T-helper 2 cell treated with Interferon-gamma antibody and Interleukin-4, amounts not matched to agents 5 μg/mL and 100 μg/mL, for 36 hours (primary cell): Measurements from ENCODE around the gene TPRG1L.

Experiments
- DNase-seq: peaks from one replicate; pipeline ENCODE4 v3.0.0; 2021; ENCODE audit warnings: low spot score
- H3K27ac Mint-ChIP-seq: one replicate; pipeline ENCODE4 v1.8.0; 2021; ENCODE audit warnings: mild to moderate bottlenecking, mixed read lengths
- H3K27me3 Mint-ChIP-seq: one replicate; pipeline ENCODE4 v1.8.0; 2021; ENCODE audit warnings: low read depth, mixed read lengths
- H3K36me3 Mint-ChIP-seq: one replicate; pipeline ENCODE4 v1.8.0; 2021; ENCODE audit warnings: low read depth, mixed read lengths
- H3K4me1 Mint-ChIP-seq: one replicate; pipeline ENCODE4 v1.8.0; 2021; ENCODE audit warnings: low read depth, mixed read lengths
- H3K4me3 Mint-ChIP-seq: one replicate; pipeline ENCODE4 v1.8.0; 2022; ENCODE audit warnings: mild to moderate bottlenecking, moderate library complexity, mixed read lengths
- H3K9me3 Mint-ChIP-seq: one replicate; pipeline ENCODE4 v1.8.0; 2021; ENCODE audit warnings: mixed read lengths

The TPRG1L gene

DNA sequence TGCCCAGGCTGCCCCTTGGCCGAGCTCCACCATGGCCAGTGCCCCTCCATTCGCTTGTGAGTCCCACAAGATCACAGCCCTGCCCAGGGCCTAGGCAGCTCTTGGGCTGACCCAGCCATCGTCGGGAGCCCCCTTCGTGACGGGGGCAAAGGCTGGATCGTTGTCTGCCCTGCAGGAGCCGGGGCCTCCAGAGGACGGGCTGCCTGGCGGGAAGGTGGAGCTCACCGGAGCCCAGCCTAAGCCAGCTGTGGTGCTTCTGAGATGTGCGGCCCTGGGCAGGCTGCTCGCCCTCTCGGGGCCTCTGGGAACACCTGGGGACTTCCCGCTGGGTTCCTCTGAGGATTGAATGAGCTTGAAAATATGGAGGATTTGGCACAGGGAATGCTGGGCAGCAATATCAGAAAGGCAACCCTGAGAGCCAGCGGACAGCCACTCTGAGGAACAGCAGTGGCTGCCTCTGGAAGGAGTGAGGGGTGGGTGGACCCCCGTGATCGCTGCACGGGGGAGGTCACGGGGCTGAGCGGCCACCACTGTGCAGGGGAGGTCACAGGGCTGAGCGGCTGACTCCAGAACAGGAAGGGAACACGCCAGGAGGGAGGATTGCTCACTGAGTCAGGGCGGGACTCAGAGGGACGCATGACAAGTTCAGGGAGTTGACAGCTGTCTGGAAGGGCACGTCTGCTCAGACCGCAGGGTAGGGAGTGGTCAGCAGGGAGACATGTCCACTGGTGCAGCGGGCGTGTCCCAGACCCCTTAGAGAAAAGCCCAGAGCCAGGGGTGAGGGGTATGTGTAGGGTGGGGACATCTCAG is 46.8 kb downstream of the TPRG1L start:
- H3K4me1 Mint-ChIP-seq, result no peaks in the 10 kb centered on the region
- H3K27me3 Mint-ChIP-seq, result peaks cover 2% of the 10 kb centered on the region
- H3K27ac Mint-ChIP-seq, result no peak overlapping the region

DNA sequence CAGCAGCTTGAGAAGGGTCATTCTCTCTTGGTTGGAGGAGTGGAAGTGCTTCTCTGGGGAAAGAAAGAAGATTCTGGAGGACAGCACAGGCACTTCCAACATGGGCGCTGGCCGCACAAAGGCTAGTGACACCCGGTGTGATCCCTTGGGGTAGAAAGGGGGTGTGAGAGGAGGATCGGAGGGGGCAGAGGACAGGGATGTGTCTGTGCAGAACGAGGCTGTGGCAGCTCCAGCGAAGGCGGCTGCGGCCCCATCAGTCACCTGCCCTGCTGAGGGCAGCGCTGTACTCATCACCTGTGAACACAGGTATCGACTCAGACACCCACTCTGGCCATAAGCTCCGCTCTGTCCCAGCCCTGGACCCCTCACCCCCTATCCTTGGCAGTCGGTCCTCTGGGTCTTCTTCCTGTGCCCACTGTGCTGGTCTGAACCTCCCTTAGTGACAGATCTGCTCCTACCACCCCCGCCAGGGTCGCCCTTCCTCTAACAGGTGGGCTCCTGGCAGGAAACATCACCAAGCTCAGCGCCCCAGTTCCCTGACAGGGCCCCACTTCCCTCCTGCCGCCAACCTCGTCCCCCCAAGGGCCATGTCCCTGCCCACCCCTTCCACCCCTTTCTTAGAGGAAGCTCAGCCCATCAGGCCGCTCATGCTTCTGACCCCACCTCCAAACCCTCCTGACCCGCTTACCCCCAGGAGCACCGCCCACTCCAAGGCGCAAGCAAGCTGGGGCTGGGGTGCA is 47.6 kb downstream of the TPRG1L start:
- Mint-ChIP-seq H3K4me3 (no peak overlapping the region), H3K36me3 (no peaks in the 10 kb centered on the region), H3K4me1 (peaks cover 2% of the 10 kb centered on the region), H3K27ac (no peak overlapping the region), H3K9me3 (no peaks in the 10 kb centered on the region), H3K27me3 (no peaks in the 10 kb centered on the region)
- no peak for DNase-seq

More for the DNA sequence above, 46.8 kb downstream of the TPRG1L start:
- Mint-ChIP-seq H3K9me3 (no peaks in the 10 kb centered on the region), H3K36me3 (no peaks in the 10 kb centered on the region), H3K4me3 (no peak overlapping the region)
- no peak for DNase-seq

DNA sequence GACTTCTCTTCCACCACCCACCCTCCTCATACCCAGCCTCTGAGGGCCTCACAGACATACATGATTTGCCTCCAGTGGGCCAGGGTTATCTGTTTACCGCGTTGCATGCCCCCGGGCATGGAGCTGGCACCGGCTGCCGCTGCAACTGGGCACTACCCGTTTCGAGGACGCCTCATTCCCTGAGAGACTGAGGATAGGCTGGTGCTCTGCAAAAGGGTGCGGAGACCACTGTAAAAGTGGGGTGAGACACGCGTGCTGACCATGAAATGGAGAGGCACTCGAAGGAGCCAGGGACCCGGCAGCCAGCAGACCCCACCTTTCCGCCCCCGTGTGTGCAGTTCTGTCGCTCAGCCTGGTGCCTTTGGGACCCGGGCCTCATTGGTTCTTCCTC is 48.2 kb downstream of the TPRG1L start:
- no peak for DNase-seq
- Mint-ChIP-seq H3K4me3 (no peak overlapping the region), H3K4me1 (peaks cover 2% of the 10 kb centered on the region), H3K9me3 (no peaks in the 10 kb centered on the region), H3K36me3 (no peaks in the 10 kb centered on the region), H3K27me3 (no peaks in the 10 kb centered on the region), H3K27ac (no peak overlapping the region)

DNA sequence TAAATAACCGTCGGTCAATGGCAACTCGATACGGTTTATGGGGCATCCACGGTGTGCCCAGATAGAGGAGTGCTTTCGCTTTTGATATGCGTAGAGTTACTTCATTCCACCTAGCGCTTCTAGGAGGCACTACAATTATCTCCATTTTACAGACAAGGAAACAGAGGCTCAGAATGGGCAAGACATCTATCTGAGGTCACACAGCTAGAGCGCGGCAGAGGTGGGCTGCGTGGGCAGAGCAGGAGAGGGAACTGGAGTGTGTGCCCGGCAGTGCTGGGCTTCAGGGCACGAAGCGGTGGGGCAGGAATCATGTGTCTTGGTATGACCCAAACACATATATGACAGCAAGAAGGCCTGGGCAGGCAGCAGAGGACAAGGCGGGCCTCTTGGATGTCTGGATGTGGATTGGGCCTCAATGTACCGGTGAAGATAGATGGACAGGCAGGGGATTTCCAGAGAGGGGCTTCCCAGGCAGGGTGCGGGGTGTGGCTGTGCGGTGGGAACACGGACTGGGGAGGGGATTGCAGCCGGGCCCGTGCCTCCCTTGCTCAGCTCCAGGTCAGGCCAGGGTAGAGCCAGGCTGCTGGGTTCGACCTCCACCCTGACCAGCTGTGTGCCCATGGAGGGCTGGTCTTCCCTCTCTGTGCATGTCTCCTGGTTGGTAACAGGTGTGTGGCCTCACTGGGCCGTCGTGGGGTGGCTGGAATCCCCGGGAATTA is 48.7 kb downstream of the TPRG1L start:
- no peak overlapping the region for H3K27ac Mint-ChIP-seq
- H3K4me1 Mint-ChIP-seq, result peaks cover 2% of the 10 kb centered on the region
- no peak overlapping the region for H3K4me3 Mint-ChIP-seq

DNA sequence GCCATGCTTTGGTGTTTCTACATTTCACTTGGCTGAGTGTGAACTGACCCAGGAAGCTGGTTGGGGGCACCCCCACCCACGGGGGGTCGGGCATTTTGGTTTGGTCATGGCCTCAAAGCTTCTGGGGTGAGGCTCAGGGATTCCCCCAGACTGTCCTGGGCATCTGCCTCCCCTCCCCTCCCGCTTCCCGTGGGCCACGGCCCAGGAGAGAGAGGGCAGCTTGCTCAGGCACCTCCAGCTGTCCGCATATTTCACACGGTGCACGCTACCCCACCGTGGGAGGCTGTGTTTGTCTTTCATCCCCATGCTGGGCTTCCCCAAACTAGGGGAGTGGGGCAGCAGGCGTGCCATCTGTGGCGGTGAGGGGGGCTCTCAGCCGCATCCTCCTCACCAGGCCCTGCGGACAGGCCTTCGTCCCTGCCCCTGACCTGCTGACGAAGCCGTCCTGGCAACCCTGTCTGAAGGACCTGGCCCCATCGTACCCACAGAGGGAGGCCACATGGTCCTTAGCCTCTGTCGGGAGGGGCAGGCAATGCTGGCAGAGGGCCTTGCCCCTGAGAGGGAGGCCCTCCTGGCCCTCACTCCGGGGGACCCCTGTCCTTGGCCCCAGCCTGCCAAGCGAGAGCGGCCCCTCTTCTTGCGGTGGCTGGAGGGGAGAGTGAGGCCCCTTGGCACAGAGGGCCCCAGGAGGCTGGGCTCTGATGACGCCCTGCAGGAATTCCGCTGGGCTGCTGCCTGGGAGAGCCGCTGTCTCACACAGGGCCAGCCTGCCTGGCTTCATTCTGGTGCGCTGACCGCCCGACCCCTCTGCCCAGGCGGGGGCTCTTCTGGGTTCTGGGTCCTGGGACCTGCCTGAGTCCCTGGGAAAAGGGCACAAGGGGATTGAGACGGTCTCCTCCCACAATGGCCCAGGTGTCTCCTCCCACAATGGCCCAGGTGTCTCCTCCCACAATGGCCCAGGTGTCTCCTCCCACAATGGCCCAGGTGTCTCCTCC is 49.6 kb downstream of the TPRG1L start:
- no peaks in the 10 kb centered on the region for H3K9me3 Mint-ChIP-seq
- DNase-seq, result no peak
- H3K36me3 Mint-ChIP-seq, result no peaks in the 10 kb centered on the region
- H3K4me1 Mint-ChIP-seq, result peaks cover 2% of the 10 kb centered on the region
- H3K4me3 Mint-ChIP-seq, result no peak overlapping the region
- H3K27ac Mint-ChIP-seq, result no peak overlapping the region
- no peaks in the 10 kb centered on the region for H3K27me3 Mint-ChIP-seq

More for the DNA sequence above, 48.7 kb downstream of the TPRG1L start:
- no peaks in the 10 kb centered on the region for H3K36me3 Mint-ChIP-seq
- no peak for DNase-seq
- H3K9me3 Mint-ChIP-seq, result no peaks in the 10 kb centered on the region
- H3K27me3 Mint-ChIP-seq, result no peaks in the 10 kb centered on the region

DNA sequence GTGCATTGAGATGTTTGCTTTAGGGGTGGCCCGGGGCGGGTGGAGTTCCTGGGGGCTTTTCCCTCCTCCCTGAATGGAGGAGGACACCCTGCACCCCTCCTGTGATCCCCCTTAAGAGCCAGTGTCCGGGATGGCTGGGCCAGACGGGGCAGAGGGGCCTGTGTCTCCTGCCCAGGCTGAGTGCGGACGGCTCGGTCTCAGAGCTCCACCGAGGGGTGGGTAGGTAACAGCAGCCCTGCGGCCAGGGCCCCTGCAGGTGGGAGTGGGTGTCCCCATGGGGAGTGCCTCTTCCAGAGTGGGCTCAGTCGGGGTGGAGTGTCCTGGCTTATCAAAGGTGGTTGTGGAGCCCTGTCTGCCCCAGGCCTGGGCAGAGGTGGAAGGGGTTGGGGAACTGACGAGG is 50.6 kb downstream of the TPRG1L start:
- H3K4me1 Mint-ChIP-seq, result peaks cover 2% of the 10 kb centered on the region
- H3K36me3 Mint-ChIP-seq, result no peaks in the 10 kb centered on the region
- no peak overlapping the region for H3K27ac Mint-ChIP-seq
- no peaks in the 10 kb centered on the region for H3K9me3 Mint-ChIP-seq
- DNase-seq, result no peak
- no peaks in the 10 kb centered on the region for H3K27me3 Mint-ChIP-seq
- H3K4me3 Mint-ChIP-seq, result no peak overlapping the region

DNA sequence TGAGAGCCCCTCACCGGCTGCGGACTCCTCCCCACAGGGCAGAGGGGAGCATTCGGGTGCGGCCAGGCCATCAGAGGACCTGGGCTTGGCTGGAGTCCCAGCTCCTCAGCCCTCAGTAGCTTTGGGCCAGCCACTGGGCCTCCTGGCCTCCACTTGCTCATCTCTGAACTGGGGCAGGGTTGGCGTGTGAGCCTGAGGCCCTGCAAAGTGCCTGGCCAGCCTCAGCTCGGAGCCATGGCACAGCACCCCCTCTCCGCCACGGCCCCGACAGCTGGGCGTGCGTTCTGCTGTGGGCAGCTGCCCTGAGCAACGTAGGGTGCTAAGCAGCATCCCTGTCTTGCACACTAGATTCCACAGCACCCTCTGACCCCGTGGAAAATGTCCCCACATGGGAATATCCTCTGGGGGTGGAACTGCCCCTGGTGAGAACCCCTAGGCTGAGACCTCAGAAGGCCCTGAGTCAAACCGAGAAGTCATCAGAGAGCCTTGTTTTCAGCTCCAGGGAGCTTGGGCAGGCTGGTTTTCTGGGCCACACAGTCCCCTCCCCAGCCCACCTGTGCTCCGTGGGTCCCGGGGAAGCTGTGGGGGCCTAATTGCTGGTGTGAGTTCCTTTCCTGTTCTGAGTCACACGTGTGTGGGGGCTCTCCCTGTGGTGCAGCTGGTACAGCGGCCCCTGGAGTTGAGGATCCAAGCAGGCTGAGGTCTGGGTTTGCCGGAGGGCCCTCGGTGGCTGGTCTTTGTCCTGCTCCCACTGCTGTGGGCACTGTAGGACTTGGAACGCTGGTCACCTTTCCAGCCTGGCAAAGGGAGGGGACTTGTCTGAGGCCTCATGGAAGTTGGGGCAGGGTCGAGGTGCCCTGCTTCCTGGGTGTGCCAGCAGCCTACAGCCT is 52.0 kb downstream of the TPRG1L start:
- H3K4me3 Mint-ChIP-seq, result no peak overlapping the region
- peaks cover 2% of the 10 kb centered on the region for H3K4me1 Mint-ChIP-seq
- no peak overlapping the region for H3K27ac Mint-ChIP-seq
- no peaks in the 10 kb centered on the region for H3K36me3 Mint-ChIP-seq
- DNase-seq, result no peak
- H3K9me3 Mint-ChIP-seq, result no peaks in the 10 kb centered on the region
- H3K27me3 Mint-ChIP-seq, result no peaks in the 10 kb centered on the region

DNA sequence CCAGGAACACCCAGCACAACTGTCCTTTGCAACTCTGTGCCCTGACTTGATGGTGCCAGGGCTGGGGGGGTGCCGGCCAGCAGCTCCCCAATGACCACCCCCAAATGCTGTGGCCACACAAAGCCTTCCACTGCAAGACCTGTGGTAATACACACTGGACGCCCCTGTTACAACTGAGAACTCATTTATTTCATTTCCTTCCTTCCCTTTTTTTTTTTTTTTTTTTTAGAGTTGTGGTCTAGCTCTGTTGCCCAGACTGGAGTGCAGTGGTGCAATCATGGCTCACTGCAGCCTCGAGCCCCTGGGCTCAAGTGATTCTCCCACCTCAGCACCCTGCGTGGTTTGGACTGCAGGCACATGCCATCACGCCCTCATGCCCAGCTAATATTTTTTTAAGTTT is 52.7 kb downstream of the TPRG1L start:
- Mint-ChIP-seq H3K9me3 (no peaks in the 10 kb centered on the region), H3K36me3 (no peaks in the 10 kb centered on the region), H3K4me1 (peaks cover 2% of the 10 kb centered on the region), H3K27ac (no peak overlapping the region), H3K4me3 (no peak overlapping the region), H3K27me3 (no peaks in the 10 kb centered on the region)
- DNase-seq, result no peak

DNA sequence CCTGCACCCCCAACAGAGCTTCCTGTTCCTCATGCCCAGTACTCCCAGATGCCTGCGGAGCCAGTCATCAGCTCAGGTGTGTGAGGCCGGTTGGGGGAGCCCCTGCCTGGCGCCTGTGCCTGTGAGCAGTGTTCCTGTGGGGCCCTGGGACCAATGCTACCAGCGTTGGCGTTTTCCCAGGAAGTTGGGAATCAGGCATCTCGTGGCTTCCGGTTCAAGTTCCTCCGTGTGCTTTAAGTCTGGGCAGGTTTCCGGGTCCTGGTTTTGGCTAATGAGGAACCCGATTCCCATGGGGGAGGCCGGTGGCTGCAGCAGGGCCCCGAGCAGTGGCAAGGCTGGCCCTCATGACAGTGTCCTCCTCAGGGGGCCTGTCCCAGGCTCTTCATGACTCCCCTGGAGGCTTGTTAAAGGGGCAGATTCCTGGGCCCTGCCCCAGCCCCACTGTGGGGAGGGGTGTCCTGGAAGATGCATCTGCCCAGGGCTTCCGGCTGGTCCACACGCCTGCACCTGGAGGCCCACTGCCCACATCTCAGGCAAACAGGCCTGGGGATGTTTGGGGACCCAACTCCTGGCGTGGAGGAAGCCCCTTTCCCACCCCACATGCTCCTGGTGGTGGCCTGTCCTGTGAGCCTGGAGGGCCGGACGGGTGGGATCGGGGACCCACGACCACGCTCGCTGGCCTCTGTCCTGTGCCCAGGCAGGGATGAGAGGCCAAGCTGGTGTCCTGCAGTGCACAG is 53.7 kb downstream of the TPRG1L start:
- H3K4me1 Mint-ChIP-seq, result peaks cover 2% of the 10 kb centered on the region
- no peak for DNase-seq
- no peaks in the 10 kb centered on the region for H3K9me3 Mint-ChIP-seq
- no peaks in the 10 kb centered on the region for H3K36me3 Mint-ChIP-seq
- H3K27ac Mint-ChIP-seq, result no peak overlapping the region
- no peaks in the 10 kb centered on the region for H3K27me3 Mint-ChIP-seq
- no peak overlapping the region for H3K4me3 Mint-ChIP-seq

DNA sequence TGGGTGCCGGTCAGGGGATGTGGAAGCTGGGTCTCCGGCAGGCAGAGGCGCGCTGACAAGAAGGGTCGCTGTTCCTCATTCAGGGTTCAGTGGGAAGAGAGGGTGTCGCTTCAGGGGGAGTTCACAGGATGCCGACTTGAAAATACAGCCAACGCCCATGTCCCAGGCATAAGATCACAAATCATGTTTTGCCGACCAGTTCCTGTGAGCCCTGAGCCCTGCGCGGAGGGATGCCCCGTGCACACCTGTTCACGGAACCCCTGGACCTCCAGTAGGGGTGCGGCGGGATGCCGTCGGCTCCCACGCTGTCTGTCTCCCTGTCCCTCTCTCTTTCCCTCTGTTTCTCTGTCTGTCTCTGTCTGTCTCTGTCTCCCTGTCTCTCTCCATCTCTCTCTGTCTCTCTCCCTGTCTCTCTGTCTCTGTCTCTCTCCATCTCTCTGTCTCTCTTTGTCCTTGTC is 54.3 kb downstream of the TPRG1L start:
- DNase-seq, result no peak
- Mint-ChIP-seq H3K27ac (no peak overlapping the region), H3K4me3 (no peak overlapping the region), H3K27me3 (no peaks in the 10 kb centered on the region), H3K4me1 (peaks cover 2% of the 10 kb centered on the region), H3K9me3 (no peaks in the 10 kb centered on the region), H3K36me3 (no peaks in the 10 kb centered on the region)
